ENCODE measurements around the gene ELANE.
A peak's percentile ranks its signal among the peaks of the same experiment; 100 is the strongest.

ELANE gene

DNA sequence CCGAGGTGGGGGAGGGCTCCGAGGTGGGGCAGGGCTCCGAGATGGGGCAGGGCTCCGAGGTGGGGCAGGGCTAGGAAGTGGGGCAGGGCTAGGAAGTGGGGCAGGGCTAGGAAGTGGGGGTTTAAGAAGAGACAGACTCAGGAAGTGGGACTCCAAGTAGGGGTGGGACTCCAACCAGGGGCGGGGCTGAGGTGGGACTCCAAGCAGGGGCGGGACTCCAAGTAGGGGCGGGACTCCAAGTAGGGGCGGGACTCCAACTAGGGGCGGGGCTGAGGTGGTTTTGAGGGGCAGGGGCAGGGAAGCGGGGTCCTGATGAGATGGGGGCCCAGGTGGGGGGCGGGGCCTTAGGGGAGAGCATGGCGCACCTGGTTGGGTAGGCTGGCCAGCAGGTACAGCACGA lies 21.0 kb downstream of the ELANE start:
- peaks cover 20% of the 10 kb centered on the region for H3K36me3 ChIP-seq (ENCODE audit: insufficient read depth, low read length)
- H4K20me1 ChIP-seq (ENCODE audit: insufficient read depth, low read length), result no peaks in the 10 kb centered on the region
- H3K4me1 ChIP-seq (ENCODE audit: insufficient read depth, low read length, severe bottlenecking), result peaks cover 17% of the 10 kb centered on the region
- no peaks in the 10 kb centered on the region for H3K9me2 ChIP-seq (ENCODE audit: low read depth, low read length)
- no peaks in the 10 kb centered on the region for H3K9me3 ChIP-seq (ENCODE audit: low read length)
- no peaks in the 10 kb centered on the region for H3K79me2 ChIP-seq (ENCODE audit: insufficient read depth, low read length)
- H3K27me3 ChIP-seq (ENCODE audit: insufficient read depth, low read length), result no peaks in the 10 kb centered on the region
- no peak overlapping the region for H2AFZ ChIP-seq (ENCODE audit: low read length)
- H3F3A ChIP-seq (ENCODE audit: insufficient read depth, low read length), result no peaks in the 10 kb centered on the region
- H3K27ac ChIP-seq (ENCODE audit: low read depth, low read length, poor library complexity, severe bottlenecking), result no peak overlapping the region
- peak overlapping the region; percentile 12 for H3K4me3 ChIP-seq (ENCODE audit: low read depth, low read length, poor library complexity, severe bottlenecking)
- TF ChIP-seq, protein P1, sequence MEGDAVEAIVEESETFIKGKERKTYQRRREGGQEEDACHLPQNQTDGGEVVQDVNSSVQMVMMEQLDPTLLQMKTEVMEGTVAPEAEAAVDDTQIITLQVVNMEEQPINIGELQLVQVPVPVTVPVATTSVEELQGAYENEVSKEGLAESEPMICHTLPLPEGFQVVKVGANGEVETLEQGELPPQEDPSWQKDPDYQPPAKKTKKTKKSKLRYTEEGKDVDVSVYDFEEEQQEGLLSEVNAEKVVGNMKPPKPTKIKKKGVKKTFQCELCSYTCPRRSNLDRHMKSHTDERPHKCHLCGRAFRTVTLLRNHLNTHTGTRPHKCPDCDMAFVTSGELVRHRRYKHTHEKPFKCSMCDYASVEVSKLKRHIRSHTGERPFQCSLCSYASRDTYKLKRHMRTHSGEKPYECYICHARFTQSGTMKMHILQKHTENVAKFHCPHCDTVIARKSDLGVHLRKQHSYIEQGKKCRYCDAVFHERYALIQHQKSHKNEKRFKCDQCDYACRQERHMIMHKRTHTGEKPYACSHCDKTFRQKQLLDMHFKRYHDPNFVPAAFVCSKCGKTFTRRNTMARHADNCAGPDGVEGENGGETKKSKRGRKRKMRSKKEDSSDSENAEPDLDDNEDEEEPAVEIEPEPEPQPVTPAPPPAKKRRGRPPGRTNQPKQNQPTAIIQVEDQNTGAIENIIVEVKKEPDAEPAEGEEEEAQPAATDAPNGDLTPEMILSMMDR (IDR thresholded peaks at IDR 0.05; ENCODE audit: low read length), result no peak
- TF ChIP-seq EZH2 (IDR thresholded peaks at IDR 0.05; ENCODE audit: borderline replicate concordance, low read length), result no peak
- H3K9ac ChIP-seq (ENCODE audit: low read length), result no peak overlapping the region
- peak overlapping the region; percentile 20; the same call in 1 of the 2 replicates for H3K4me2 ChIP-seq (ENCODE audit: low read length)

DNA sequence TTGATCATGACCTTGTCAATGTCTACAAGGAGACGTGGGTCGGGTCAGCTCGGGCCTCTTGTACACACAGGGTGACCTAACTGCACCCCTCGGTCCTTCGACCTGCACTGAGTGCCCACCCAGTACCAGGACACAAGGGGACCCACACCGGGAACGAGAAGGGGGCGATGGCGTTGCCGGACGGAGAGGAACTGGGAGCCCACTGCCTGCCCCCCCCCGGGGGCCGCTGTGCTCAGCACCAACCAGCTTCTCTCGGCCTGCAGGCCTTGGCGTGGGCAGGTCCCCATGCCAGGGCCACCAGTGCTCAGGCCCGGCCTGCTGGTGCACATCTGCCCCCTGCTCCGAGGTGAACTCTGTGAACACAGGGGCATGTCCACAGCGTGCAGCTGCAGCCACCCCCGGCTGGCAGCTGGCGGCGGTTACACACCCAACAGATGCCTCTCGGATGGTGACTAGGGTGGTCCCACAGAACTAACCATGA lies 21.5 kb downstream of the ELANE start:
- H3K27me3 ChIP-seq (ENCODE audit: insufficient read depth, low read length), result no peaks in the 10 kb centered on the region
- H2AFZ ChIP-seq (ENCODE audit: low read length), result no peak overlapping the region
- no peaks in the 10 kb centered on the region for H3K9me3 ChIP-seq (ENCODE audit: low read length)
- no peak for TF ChIP-seq EZH2 (IDR thresholded peaks at IDR 0.05; ENCODE audit: borderline replicate concordance, low read length)
- TF ChIP-seq, protein P1 (IDR thresholded peaks at IDR 0.05; ENCODE audit: low read length), result no peak
- H3K4me3 ChIP-seq (ENCODE audit: low read depth, low read length, poor library complexity, severe bottlenecking), result peak overlapping the region; percentile 12
- H3K27ac ChIP-seq (ENCODE audit: low read depth, low read length, poor library complexity, severe bottlenecking), result no peak overlapping the region
- peaks cover 15% of the 10 kb centered on the region for H3K36me3 ChIP-seq (ENCODE audit: insufficient read depth, low read length)
- no peaks in the 10 kb centered on the region for H3F3A ChIP-seq (ENCODE audit: insufficient read depth, low read length)
- H4K20me1 ChIP-seq (ENCODE audit: insufficient read depth, low read length), result no peaks in the 10 kb centered on the region
- H3K4me1 ChIP-seq (ENCODE audit: insufficient read depth, low read length, severe bottlenecking), result peaks cover 17% of the 10 kb centered on the region
- H3K9ac ChIP-seq (ENCODE audit: low read length), result no peak overlapping the region
- H3K79me2 ChIP-seq (ENCODE audit: insufficient read depth, low read length), result no peaks in the 10 kb centered on the region
- H3K9me2 ChIP-seq (ENCODE audit: low read depth, low read length), result no peaks in the 10 kb centered on the region
- H3K4me2 ChIP-seq (ENCODE audit: low read length), result peak overlapping the region; percentile 20; the same call in 1 of the 2 replicates

DNA sequence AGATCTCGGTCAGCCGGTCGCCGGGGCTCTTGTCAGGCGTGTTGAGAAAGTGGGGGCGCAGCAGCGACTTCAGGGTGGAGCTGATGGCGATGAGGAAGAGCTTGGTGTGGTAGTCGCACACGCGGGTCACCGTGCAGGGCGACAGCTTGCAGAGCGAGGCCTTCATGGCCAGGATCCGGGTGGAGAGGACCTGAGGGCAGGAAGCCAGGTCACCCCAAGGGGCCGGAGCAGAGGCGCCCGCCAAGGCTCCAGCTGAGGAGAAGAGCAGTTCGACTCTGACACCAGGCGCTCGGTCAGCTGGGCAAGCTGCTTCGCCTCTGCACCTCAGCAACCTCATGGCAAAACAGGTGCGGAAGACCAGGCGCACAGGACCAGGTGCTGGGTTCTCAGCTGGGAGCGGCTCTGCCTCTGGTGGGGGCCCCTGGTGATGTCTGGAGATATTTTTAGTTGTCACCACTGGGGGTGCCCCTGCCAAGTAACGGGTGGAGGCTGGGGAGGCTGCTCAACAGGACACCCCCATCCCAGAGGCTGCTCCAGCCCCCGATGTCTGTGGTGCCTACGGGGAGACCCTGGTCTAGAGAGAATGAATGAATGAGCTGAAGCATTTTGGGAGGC lies 23.3 kb downstream of the ELANE start:
- no peaks in the 10 kb centered on the region for H4K20me1 ChIP-seq (ENCODE audit: insufficient read depth, low read length)
- H3K27ac ChIP-seq (ENCODE audit: low read depth, low read length, poor library complexity, severe bottlenecking), result peak overlapping the region; percentile 42
- H3K9me3 ChIP-seq (ENCODE audit: low read length), result no peaks in the 10 kb centered on the region
- H2AFZ ChIP-seq (ENCODE audit: low read length), result no peak overlapping the region
- H3K4me2 ChIP-seq (ENCODE audit: low read length), result no peak overlapping the region
- no peaks in the 10 kb centered on the region for H3K9me2 ChIP-seq (ENCODE audit: low read depth, low read length)
- no peaks in the 10 kb centered on the region for H3F3A ChIP-seq (ENCODE audit: insufficient read depth, low read length)
- no peak for TF ChIP-seq EZH2 (IDR thresholded peaks at IDR 0.05; ENCODE audit: borderline replicate concordance, low read length)
- TF ChIP-seq, protein P1 (IDR thresholded peaks at IDR 0.05; ENCODE audit: low read length), result no peak
- H3K9ac ChIP-seq (ENCODE audit: low read length), result no peak overlapping the region
- no peaks in the 10 kb centered on the region for H3K79me2 ChIP-seq (ENCODE audit: insufficient read depth, low read length)
- no peak overlapping the region for H3K4me3 ChIP-seq (ENCODE audit: low read depth, low read length, poor library complexity, severe bottlenecking)
- peaks cover 17% of the 10 kb centered on the region for H3K4me1 ChIP-seq (ENCODE audit: insufficient read depth, low read length, severe bottlenecking)
- no peaks in the 10 kb centered on the region for H3K27me3 ChIP-seq (ENCODE audit: insufficient read depth, low read length)
- peaks cover 4% of the 10 kb centered on the region; the same call in 1 of the 2 replicates for H3K36me3 ChIP-seq (ENCODE audit: insufficient read depth, low read length)
